Uterus (tissue), 2 donors: ENCODE results near the gene NOP9.

ENCODE experiments used
- CTCF ChIP-seq, 4 experiments: fragments of 200-600 bp in 2 of 4; fragments of 450-650 bp in 2 of 4; sonication (generic) in 2 of 4; IDR thresholded peaks; one replicate each; pipeline ENCODE4 v1.5.1; 2016 to 2019; ENCODE audit warnings: antibody characterized with exemption in 4 of 4, mild to moderate bottlenecking in 2 of 4, moderate library complexity in 1 of 4
- POLR2A ChIP-seq, 2 donors: fragments of 450-650 bp; IDR thresholded peaks; one replicate each; pipeline ENCODE4 v1.6.1; 2016; ENCODE audit warnings: antibody characterized with exemption in 2 of 2, mild to moderate bottlenecking in 1 of 2, moderate library complexity in 1 of 2

GRCh38 chr14:24273422-24273998 is 26.1 kb upstream of the NOP9 start:
- TF ChIP-seq CTCF (IDR thresholded peaks at IDR 0.05), result no peak
- no peak for TF ChIP-seq POLR2A (IDR thresholded peaks at IDR 0.05)
